NCI-H2227 treated with DMSO at 0.1 percent for 48 hours (cell line): ENCODE measurements around the gene SPSB3.
"Not testable (repeated sequence)": the region's sequence is repeated elsewhere in the genome, so short reads cannot be mapped to it uniquely, and the experiment has no call there.

Experiments
- DNase-seq: peaks from one replicate; lab custom pipeline; 2025; lab: John Stamatoyannopoulos, UW

The SPSB3 gene

GRCh38 chr16:1741553-1742165, 40.7 kb downstream of the SPSB3 start:
- no peak for DNase-seq

GRCh38 chr16:1740781-1741490, 41.4 kb downstream of the SPSB3 start:
- DNase-seq: no peak

- DNase-seq: no peak
Observed at GRCh38 chr16:1740234-1740633, 42.1 kb downstream of the SPSB3 start.

- no peak for DNase-seq
Observed at GRCh38 chr16:1734816-1735215, 47.6 kb downstream of the SPSB3 start.

- DNase-seq: no peak
Observed at GRCh38 chr16:1734123-1734522, 48.2 kb downstream of the SPSB3 start.

- DNase-seq: not testable (repeated sequence)
Observed at GRCh38 chr16:1732551-1732987, 49.8 kb downstream of the SPSB3 start.

GRCh38 chr16:1732071-1732470, 50.3 kb downstream of the SPSB3 start:
- no peak for DNase-seq

- DNase-seq: no peak
Observed at GRCh38 chr16:1731603-1732002, 50.8 kb downstream of the SPSB3 start.

GRCh38 chr16:1731073-1731472, 51.3 kb downstream of the SPSB3 start:
- no peak for DNase-seq

GRCh38 chr16:1729445-1729844, 52.9 kb downstream of the SPSB3 start:
- no peak for DNase-seq

- DNase-seq: no peak
Observed at GRCh38 chr16:1729026-1729425, 53.3 kb downstream of the SPSB3 start.

- DNase-seq: no peak
Observed at GRCh38 chr16:1727651-1728624, 54.4 kb downstream of the SPSB3 start.
